T1000 (cell line): ENCODE results near the gene ATG16L2.
A peak's percentile ranks its signal among the peaks of the same experiment; 100 is the strongest.

Experiments
- DNase-seq: peaks from one replicate; lab custom pipeline; 2025; ENCODE audit warnings: mixed read lengths; lab: John Stamatoyannopoulos, UW

ATG16L2 gene, protein sequence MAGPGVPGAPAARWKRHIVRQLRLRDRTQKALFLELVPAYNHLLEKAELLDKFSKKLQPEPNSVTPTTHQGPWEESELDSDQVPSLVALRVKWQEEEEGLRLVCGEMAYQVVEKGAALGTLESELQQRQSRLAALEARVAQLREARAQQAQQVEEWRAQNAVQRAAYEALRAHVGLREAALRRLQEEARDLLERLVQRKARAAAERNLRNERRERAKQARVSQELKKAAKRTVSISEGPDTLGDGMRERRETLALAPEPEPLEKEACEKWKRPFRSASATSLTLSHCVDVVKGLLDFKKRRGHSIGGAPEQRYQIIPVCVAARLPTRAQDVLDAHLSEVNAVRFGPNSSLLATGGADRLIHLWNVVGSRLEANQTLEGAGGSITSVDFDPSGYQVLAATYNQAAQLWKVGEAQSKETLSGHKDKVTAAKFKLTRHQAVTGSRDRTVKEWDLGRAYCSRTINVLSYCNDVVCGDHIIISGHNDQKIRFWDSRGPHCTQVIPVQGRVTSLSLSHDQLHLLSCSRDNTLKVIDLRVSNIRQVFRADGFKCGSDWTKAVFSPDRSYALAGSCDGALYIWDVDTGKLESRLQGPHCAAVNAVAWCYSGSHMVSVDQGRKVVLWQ

DNA sequence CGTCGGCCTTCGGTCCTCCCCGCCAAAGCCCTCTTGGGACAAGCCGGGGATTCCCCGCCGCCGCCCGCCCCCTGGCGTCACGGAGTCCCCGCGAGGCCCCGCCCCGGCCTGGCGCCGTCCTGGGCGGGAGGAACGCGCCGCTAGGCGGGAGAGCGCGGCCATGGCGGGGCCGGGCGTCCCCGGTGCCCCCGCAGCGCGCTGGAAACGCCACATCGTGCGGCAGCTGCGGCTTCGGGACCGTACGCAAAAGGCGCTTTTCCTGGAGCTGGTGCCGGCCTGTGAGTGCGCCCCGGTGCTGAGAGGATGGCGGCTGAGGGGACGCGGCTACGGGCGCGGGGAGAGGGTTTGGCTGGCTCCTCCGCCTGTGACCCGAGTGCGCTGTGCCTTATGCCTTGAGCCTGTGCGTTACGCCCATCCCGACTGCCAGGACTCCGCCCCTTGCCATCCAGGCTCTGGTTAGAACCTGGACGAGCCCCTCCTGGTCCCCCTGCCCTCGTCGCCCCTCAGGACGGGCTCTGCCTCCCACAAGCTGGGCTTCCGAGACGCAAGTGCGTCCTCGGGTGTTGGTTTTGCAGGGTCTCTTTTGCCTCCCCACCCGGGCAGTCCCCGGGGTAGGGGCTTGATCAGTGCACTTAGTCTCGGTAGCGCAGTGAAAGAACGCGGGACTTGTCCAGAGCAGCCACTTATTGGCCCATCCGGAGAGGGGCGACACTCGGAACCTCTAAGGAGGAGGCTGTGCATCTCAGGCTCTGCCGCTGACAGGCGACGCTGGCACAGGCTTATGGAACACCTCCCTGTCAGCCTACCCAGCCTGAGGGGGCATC is at the start of gene ATG16L2:
TSS of gene ATG16L2 (plus strand) at position 126 of the 824 bp plus-strand sequence. CDS start at position 161, 35 bp downstream.
- DNase-seq = peak; percentile 75

DNA sequence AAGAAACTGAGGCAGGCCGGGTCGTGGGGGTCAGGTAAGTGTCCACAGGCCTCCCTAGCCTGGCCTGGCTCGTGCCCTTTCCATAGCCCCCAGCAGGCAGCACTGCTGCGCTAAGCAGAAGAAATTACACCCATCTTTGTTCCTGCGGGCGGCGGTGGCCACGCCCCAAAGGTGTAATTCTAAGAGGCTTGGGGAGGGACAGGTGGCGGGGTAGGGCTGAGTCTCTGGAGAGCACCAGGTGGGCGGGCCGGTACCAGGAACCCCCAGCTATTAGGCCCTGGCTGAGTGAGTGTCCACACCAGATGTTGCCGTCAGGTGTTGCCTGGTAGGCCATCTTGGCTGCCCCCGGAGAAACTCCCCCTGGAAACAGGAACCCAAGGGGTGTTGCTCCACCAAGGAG is 49.7 kb upstream of the ATG16L2 start:
- DNase-seq = no peak

DNA sequence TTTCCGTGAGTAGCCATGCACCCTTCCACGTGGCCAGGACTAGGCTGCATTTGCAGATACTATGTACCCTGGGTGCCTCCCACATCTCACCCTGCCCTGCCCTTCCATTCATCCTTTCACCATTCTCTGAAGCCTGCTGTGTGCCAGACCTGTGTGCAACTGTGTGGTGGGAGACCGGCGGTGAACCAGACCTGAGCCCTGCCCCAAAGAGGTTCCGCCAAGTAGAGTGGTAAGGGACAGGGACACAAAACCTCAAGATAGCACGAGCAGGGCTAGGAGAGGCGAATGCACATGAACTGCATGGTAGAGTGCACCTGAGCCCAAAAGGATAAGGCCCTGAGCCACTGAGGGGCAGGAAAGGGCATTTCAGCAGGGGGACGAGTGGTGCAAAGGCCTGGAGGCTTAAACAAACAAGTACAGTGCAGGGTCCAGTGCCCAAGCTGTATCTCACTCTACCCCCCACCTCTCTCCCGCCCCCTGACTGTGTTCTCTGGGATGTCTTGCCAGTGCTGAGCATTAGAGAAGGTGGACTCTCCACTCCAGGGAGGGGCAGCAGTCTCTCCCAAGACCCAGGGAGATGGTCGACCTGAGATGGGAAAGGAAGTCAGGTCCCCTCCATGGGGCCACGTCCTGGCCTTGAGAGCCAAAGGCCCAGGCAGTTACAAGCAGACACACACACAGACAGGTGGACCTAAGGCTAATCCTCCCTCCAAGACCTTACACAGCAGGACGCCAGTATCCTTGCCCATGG is 47.9 kb upstream of the ATG16L2 start:
- no peak for DNase-seq

DNA sequence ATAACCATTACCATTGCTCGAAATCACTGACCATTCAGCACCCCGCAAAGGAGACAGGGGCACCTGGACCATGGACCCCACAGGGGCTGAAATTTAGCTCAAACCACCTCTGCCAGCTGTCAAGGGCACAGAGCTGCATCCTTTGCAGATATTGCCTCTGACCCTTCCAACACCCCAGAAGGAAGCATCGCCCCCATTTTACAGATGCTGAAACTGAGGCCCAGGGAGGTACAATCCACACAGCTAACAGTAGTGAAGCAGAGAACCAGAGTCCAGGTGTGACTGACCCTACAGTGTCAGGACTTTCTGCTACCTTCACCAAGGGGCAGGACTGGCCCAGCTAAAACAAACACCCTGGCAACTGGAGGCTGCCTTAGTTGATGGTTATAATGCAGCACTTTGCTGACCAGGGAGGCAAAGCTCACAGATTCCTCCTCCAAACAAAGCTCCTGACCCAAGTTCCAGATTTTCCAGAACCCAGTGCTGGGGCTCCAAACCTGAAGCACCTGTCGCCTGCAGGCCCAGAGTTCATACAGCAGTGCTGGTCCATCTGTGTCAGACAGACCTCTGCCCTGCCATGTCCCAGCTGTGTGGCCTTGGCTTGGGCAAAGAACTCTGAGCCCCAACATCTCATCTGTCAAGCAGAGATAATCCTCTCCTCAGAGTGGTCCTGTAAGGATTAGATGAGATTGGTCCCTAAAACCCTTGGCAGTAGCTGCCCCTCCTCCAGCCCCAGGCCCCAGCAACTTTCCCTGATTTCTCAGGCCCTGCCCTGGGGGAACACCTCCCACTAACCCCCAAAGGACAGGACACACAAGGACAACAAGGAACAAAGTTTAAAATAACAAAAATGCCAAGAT is 46.8 kb upstream of the ATG16L2 start:
- DNase-seq = no peak

DNA sequence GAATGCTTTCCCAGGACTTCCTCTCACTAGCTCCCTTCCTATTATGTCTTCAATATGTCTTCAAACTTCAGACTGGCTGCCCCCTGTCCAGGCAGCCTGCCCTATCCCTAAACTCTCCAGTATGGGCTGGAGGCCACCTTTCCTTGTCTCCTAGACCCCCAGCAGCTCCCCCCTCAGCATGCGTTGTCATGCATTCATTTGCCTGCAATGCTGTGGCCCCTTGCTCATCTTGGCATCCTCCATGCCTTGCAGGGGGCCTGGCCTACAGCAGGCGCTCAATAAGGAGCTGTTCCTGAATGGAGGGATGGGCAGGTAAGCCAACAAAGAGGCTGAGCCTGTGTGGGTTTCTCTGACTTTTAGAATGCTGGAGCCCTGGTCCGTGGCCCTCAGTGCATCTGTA is 45.6 kb upstream of the ATG16L2 start:
- no peak for DNase-seq

DNA sequence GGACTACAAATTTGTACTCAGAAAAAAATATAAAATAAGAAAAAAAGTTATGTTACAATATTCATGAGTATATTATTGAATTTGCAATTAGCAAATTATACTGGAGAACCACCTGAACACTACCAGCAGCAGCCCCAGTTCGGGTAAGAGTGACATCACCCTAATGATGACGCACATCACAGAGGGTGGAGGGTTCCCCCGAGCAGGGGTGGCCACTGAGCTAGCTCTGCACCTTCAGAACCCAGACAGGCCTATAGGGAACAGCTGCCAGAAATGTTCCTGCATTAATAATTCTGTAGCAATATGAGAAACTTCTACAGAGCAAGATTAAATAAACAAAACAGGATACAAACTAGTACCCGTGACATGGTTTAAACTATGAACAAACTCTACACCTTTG is 44.5 kb upstream of the ATG16L2 start:
- no peak for DNase-seq

DNA sequence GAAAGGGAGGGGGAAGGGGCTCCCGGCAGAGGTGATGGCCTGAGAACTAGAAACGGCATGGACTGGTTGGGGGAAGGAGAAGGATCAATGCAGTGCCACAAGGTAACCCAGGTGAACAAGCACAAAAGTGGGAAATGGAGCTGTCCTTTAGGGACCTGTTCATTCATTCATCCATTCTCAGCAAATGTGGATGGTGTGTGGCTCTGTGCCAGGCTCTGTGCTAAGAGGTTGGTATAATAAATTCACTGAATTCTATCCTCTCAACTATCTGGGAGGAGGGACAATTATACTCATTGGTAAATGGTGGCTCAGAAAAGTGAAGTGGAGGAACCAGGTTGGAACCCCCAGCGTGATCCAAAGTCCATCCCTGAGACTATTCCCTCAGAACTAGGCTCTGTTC is 43.4 kb upstream of the ATG16L2 start:
- DNase-seq = no peak

DNA sequence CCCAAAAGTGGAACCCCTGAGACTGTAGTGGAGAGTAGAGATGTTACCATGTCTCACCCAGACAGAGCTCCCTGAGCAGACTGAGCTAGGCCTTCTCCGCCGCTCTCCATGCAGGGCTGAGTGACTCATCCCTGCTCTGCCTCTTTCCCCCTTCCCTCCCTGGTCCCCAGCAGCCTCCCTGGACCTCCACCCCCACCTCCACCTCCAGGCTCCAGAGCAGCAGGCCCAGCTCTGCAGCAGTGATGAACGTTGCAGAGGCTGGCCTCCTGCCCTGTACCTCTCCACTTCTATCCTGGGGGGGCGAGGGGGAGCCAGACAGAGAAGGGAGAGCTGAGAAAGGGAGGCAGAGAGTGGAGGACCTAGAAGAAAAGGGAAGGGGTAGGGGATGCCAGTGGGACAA is 42.7 kb upstream of the ATG16L2 start:
- DNase-seq = peak; percentile 39

DNA sequence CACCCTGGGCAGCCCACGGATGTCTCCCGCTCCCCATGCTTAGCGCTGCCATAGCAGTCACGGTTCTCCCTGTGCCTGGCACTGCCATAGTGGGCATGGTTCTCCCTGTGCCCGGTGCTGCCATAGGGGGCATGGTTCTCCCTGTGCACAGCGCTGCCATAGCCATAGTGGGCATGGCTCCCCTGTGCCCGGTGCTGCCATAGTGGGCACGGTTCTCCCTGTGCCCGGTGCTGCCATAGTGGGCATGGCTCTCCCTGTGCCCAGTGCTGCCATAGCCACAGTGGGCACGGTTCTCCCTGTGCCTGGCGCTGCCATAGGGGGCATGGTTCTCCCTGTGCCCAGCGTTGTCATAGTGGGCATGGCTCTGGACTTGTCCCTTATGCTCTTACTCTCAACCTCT is 42.2 kb upstream of the ATG16L2 start:
- DNase-seq = no peak

DNA sequence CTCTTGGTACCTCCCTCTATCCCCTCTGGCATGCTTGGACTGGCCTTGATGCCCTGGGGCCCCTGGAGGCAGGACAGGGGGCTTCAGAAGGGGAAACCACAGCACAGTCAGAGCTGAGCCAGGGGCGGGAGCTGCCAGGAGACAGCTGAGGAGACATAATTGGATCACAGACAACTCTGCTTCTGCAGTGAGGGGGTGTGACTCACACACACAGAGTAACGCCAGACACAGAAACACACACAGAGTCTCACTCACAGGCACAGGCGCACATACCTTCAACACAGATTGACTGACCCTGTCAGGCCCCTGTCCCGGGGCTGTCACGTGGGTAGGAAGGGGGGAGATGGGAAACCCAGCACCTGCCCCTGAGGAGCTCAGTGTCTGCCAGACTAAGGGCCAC is 40.9 kb upstream of the ATG16L2 start:
- DNase-seq = peak; percentile 63

DNA sequence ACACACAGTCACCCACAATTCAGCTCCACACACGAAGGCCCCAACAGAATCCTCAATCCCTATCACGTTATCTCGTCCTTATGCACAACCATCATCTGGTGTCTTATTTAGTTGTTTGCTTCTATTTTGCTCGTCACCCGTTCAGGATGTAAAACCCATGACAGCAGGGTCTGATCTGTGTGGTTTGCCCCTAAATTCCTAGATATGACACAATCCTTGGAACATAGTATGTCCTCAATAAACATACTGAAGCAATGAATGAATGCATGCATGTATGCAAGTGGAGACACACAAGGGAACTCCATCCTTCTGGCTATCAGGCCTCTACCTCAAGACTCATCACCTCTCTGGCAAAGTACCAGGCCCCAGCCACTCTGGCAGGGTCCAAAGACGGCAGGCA is 40.5 kb upstream of the ATG16L2 start:
- no peak for DNase-seq

DNA sequence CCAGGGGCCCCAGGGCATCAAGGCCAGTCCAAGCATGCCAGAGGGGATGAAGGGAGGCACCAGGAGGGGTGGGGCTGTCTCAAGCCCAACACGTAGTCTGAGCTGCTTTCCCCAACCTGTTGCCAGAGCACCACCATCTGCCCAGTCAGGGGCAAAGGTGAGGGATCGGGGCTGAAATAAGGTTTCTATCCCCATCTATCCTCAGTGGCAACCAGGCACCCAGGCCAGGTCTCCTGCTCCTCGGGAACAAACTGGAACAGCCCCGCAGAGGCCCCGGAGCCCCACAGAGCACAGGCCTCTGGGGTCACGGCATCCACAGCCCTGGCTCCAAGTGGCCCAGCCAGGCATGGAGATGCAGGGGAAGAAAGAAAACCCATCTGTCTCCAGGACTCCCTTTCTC is 39.7 kb upstream of the ATG16L2 start:
- DNase-seq = no peak

DNA sequence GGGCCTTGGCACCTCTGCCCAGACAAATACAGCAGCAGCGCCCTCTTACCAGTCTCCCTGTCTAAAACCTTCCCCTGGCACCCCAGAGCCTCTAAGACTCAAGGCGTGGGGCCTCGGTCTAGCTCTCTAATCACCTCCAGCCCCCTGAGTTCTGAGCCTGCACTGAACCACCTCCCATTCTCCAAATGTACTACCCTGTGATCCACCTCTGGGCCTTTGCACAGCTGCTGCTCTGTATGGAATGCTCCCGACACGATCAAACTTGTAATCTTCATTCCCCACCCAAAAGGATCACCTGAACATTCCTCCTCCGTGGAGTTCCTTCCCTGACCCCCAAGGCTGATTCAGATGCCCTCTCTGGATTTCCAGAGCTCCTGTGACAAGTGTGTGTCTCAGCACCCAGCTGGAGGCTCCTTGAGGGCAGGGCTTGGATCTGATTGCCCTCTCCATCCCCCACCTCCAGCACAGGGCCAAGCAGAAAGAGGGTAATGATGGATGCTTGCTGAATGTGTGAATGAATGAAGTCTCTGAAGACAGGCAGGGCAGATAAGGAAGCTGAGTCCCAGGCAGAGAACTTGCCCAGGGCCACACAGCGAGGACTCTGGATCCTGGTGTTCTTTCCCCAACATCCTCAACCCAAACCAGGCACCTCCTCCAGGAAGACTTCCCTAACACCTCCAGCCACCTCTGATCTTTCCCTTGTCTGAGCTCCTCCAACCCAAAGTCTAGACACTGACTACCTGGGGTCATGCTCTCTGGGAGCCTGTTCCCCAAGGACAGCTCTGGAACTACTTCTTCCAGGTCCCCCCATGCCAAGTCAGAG is 38.7 kb upstream of the ATG16L2 start:
- DNase-seq = no peak

DNA sequence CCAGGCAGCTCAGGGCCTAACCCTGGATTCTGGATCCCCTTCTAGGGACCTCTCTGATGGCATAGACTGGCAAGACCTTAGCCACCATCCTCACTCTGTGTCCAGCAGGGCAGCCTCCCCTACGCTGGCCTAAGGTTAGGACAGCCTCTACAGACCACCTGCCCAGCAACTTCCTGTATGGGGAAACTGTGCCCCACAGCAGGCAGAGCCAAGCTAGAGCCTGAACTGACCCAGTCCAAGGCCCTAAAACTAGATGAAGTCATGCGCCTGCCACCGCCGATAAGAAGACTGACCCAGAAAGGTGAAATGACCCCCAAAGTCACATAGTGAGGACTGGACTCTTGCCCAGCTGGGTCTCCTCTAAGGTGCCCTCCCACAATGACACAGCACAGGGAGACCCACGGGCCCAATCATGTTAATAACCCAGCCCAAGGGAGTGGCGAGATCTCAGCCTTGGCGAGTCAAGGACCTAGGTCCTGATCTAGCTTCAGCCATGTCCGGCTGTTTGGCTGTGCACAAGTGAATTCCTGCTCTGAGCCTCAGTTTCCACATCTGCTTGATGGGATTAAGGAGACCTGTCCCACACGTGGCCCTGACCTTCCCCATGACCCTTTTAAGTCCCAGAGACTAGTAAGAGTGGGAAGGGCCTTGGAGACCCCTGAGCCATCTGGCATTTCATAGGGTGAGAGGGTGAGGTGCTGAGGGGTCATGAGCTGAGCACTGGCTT is 37.9 kb upstream of the ATG16L2 start:
- no peak for DNase-seq

DNA sequence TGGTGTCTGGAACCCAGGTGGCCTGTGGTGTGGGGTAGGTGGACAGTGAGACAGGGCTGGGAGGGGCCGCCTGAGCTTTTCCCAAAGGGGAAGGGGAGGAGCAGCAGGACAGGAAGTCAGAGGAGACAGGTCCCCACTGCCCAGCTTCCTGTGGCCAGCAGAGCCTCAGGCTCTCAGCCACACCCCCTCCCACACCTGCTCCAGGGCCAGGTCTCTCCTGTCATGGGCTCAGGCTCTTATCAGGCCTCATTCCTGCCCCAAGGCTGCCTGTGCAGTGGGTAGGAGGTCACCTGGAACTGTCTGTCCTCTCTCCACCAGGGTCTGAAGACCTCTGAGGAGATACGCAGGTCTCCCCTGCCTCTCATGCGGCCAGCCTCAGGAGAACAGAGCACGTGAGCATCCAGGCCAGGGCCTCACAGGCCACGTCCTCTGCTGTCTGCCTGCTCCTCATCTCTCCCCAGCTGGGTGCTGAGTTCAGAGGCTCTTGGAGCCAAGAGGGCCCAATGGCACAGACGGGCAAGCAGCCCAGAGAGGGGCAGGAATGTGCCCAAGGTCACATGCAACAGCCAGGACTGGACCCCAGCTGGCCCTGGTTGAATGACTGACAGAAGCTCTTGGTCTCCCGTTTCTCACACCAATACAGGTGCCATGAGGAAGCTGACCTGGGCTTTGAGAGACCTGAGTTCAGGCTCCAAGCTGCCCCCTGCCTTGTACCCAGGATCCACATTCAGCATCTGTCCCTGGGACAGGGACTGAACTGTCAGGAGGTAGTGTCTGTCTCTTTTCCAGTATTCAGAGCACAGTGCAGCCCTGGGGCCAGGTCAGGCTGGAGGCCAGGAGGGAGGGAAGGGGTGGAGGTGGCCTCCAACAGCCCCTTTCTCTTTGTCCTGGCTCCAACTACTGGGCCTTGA is 37.1 kb upstream of the ATG16L2 start:
- no peak for DNase-seq

DNA sequence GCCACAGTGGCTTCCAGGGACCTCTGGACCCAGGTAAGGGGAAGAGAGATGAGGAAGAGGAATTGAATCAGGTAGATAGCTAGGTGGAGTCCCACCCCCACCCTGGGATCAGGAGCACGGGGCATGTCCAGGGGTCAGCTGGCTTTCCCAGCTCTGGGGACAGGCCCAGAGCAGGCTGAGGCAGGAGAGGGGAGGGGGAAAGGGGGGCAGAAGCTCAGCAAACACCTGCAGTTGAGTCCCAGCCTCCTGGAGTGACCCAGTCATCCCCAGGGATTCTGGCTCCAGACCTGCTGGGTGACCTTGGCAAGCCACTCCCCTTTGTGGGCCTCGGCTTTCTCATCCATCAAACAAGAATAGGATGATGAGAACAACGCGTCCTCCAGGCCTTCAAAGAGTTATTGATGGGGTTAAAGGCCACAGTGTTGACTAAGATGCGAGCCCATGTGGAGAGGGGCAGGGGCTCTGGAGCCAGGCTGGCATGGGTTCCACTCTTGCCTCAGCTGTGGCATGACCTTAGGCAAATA is 36.4 kb upstream of the ATG16L2 start:
- no peak for DNase-seq

DNA sequence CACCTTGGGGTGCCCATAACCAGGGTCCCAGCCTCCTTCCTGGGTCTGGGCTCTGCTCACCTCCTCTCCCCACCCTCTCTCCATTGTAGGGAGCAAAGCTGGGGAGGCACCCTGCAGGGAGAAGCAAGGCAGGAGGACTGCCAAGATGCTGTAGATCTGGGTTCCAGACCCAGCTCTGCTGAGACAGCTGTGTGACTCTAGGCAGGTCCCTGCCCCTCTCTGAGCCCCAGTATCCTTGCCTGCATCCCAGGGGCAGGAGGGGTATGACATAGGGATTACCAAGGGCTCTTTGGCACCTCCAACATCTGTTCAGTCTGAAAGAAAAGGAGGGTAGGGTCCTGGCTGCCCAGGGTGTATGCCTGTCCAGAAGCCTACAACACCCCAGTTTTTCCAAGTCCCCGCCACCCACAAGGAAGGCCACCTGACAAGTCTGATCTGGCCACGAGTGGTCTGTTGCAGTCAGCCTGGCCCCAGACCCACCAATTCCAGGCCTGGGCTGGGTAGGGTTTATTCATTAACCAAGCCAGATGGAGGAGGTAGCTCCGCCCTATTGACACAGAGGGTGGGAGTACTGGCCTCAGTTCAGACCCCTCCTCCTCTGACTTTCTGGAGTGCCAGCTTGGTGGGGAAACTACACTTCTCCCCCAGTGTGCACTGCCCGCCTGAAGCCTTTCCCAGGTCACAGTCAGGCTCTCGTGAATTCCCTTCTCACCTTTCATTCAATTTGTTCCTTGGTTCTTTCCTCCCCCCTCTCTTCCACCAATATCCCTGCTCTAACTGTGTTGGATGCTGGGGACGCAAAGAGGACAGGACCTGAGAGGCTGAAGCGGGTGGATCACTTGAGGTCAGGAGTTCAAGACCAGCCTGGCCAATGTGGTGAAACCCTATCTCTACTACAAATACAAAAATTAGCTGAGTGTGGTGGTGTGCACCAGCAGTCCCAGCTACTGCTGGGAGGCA is 35.4 kb upstream of the ATG16L2 start:
- no peak for DNase-seq
